GM03348 (cell line): ENCODE results near the gene CCBE1.
"Not testable (repeated sequence)": the region's sequence is repeated elsewhere in the genome, so short reads cannot be mapped to it uniquely, and the experiment has no call there.

Experiments
- DNase-seq: peaks from one replicate; pipeline ENCODE4 v3.0.0; 2012; ENCODE audit warnings: low spot score

Gene CCBE1

GRCh38 chr18:59715445-59715844, 18.2 kb upstream of the CCBE1 start:
- DNase-seq = no peak

- DNase-seq = not testable (repeated sequence)
These were observed 16.9 kb upstream of the CCBE1 start for GRCh38 chr18:59714096-59714495.

GRCh38 chr18:59712311-59712710, 15.1 kb upstream of the CCBE1 start:
- DNase-seq = no peak

GRCh38 chr18:59708988-59709387, 11.8 kb upstream of the CCBE1 start:
- DNase-seq = no peak

- no peak for DNase-seq
These were observed 10.1 kb upstream of the CCBE1 start for GRCh38 chr18:59707306-59707705.

GRCh38 chr18:59706499-59706898, 9.3 kb upstream of the CCBE1 start:
- DNase-seq = no peak

GRCh38 chr18:59705145-59705544, 7.9 kb upstream of the CCBE1 start:
- no peak for DNase-seq

GRCh38 chr18:59704146-59704545, 6.9 kb upstream of the CCBE1 start:
- no peak for DNase-seq

- DNase-seq = no peak
These were observed 4.0 kb upstream of the CCBE1 start for GRCh38 chr18:59701272-59701671.

- DNase-seq = no peak
These were observed 3.3 kb upstream of the CCBE1 start for GRCh38 chr18:59700535-59700967.

- DNase-seq = no peak
These were observed 2.7 kb upstream of the CCBE1 start for GRCh38 chr18:59699750-59700534.

GRCh38 chr18:59699061-59699460, 1.8 kb upstream of the CCBE1 start:
- no peak for DNase-seq

GRCh38 chr18:59696311-59697235, 650 bp downstream of the CCBE1 start:
- peak; percentile 62 for DNase-seq

- no peak for DNase-seq
These were observed 1.7 kb downstream of the CCBE1 start for GRCh38 chr18:59695551-59695950.

GRCh38 chr18:59694824-59695223, 2.4 kb downstream of the CCBE1 start:
- no peak for DNase-seq

- no peak for DNase-seq
These were observed 5.2 kb downstream of the CCBE1 start for GRCh38 chr18:59691996-59692395.

- peak; percentile 37 for DNase-seq
These were observed 6.2 kb downstream of the CCBE1 start for GRCh38 chr18:59690996-59691395.

GRCh38 chr18:59690186-59690982, 6.8 kb downstream of the CCBE1 start:
- DNase-seq = no peak

GRCh38 chr18:59689756-59690155, 7.5 kb downstream of the CCBE1 start:
- DNase-seq = no peak

- no peak for DNase-seq
These were observed 11.0 kb downstream of the CCBE1 start for GRCh38 chr18:59686260-59686659.

GRCh38 chr18:59685501-59685900, 11.7 kb downstream of the CCBE1 start:
- no peak for DNase-seq

- DNase-seq = no peak
These were observed 12.4 kb downstream of the CCBE1 start for GRCh38 chr18:59684777-59685176.
